Large intestine (tissue), 3 donors: ENCODE measurements around the gene CTTNBP2. TPM values are rescaled to one million over a fixed set of nuclear protein-coding genes. Genes with fewer than 3 reads are reported as not detected.
A peak's percentile ranks its signal among the peaks of the same experiment; 100 is the strongest.

Source experiments
- DNase-seq, 2 donors: peaks; one replicate each; pipeline versions ENCODE4 v3.0.0 to v3.0.0-alpha.2; 2013
- H3K27ac ChIP-seq: one replicate; pipeline ENCODE4 v1.5.1; 2013; ENCODE audit warnings: low read length
- H3K27me3 ChIP-seq: 2 replicates; pipeline ENCODE4 v1.6.1; 2013; ENCODE audit warnings: low read length; ENCODE audit not compliant: control insufficient read depth, insufficient read depth
- H3K36me3 ChIP-seq: 2 replicates; pipeline ENCODE4 v1.6.1; 2013; ENCODE audit warnings: low read length; ENCODE audit not compliant: control insufficient read depth, insufficient read depth
- H3K4me1 ChIP-seq: one replicate; pipeline ENCODE4 v1.6.1; 2013; ENCODE audit warnings: low read length; ENCODE audit not compliant: control insufficient read depth, insufficient read depth
- H3K4me3 ChIP-seq: one replicate; pipeline ENCODE4 v1.5.1; 2013; ENCODE audit warnings: low read length
- H3K9me3 ChIP-seq: one replicate; pipeline ENCODE4 v1.6.1; 2013; ENCODE audit warnings: mild to moderate bottlenecking, low read depth, low read length, moderate library complexity; ENCODE audit not compliant: control insufficient read depth
- whole genome bisulfite sequencing: methylation state at CpG from one replicate; pipeline ENCODE4 v1.1.5; 2013; ENCODE audit warnings: low lambda C conversion rate; ENCODE audit not compliant: insufficient coverage; 5-methylcytosine and 5-hydroxymethylcytosine counted together
- polyA plus RNA-seq: library from polyadenylated mRNA; unstranded; fragments of 120-200 nt; gene quantifications from one replicate; pipeline ENCODE4 v1.2.1, GENCODE V29; 2013

Gene CTTNBP2
- polyA plus RNA-seq, 1 donor = 4.6 TPM

- H3K27ac ChIP-seq = no peak overlapping the region
- H3K36me3 ChIP-seq = no peaks in the 10 kb centered on the region
- H3K4me3 ChIP-seq = no peak overlapping the region
- DNase-seq = no peak
- no CpG with 5 or more reads among the region's 2 CpGs for WGBS
- H3K4me1 ChIP-seq = no peaks in the 10 kb centered on the region
- H3K27me3 ChIP-seq = no peaks in the 10 kb centered on the region
- H3K9me3 ChIP-seq = no peaks in the 10 kb centered on the region
These were observed 28.6 kb downstream of the CTTNBP2 start for GRCh38 chr7:117844678-117845077.

- Histone ChIP-seq H3K27me3 (no peaks in the 10 kb centered on the region), H3K27ac (no peak overlapping the region), H3K9me3 (no peaks in the 10 kb centered on the region), H3K4me1 (peaks cover 3% of the 10 kb centered on the region), H3K36me3 (no peaks in the 10 kb centered on the region), H3K4me3 (no peak overlapping the region)
- no CpG with 5 or more reads among the region's 2 CpGs for WGBS
- no peak for DNase-seq
These were observed 31.6 kb downstream of the CTTNBP2 start for GRCh38 chr7:117841611-117842010.

- DNase-seq = no peak
- no peaks in the 10 kb centered on the region for H3K9me3 ChIP-seq
- no peak overlapping the region for H3K27ac ChIP-seq
- H3K27me3 ChIP-seq = no peaks in the 10 kb centered on the region
- H3K4me3 ChIP-seq = no peak overlapping the region
- H3K4me1 ChIP-seq = peaks cover 3% of the 10 kb centered on the region
- no peaks in the 10 kb centered on the region for H3K36me3 ChIP-seq
These were observed 32.2 kb downstream of the CTTNBP2 start for GRCh38 chr7:117841011-117841410.

- Histone ChIP-seq H3K27me3 (no peaks in the 10 kb centered on the region), H3K27ac (no peak overlapping the region), H3K4me1 (peaks cover 3% of the 10 kb centered on the region), H3K9me3 (no peaks in the 10 kb centered on the region), H3K4me3 (no peak overlapping the region), H3K36me3 (no peaks in the 10 kb centered on the region)
- no peak for DNase-seq
These were observed 33.7 kb downstream of the CTTNBP2 start for GRCh38 chr7:117839507-117839906.

GRCh38 chr7:117837841-117838240, 35.4 kb downstream of the CTTNBP2 start:
- H3K27ac ChIP-seq = no peak overlapping the region
- H3K27me3 ChIP-seq = no peaks in the 10 kb centered on the region
- H3K4me3 ChIP-seq = no peak overlapping the region
- WGBS = no CpG with 5 or more reads among the region's 1 CpG
- no peaks in the 10 kb centered on the region for H3K9me3 ChIP-seq
- DNase-seq = peak in 1 of 2 donors; percentile 48
- H3K4me1 ChIP-seq = peaks cover 3% of the 10 kb centered on the region
- no peaks in the 10 kb centered on the region for H3K36me3 ChIP-seq

- Histone ChIP-seq H3K4me1 (peaks cover 3% of the 10 kb centered on the region), H3K27me3 (no peaks in the 10 kb centered on the region), H3K27ac (no peak overlapping the region), H3K9me3 (no peaks in the 10 kb centered on the region), H3K4me3 (no peak overlapping the region), H3K36me3 (no peaks in the 10 kb centered on the region)
- no peak for DNase-seq
- no CpG with 5 or more reads among the region's 4 CpGs for WGBS
These were observed 38.1 kb downstream of the CTTNBP2 start for GRCh38 chr7:117835016-117835664.

- no peaks in the 10 kb centered on the region for H3K27me3 ChIP-seq
- H3K36me3 ChIP-seq = no peaks in the 10 kb centered on the region
- H3K9me3 ChIP-seq = no peaks in the 10 kb centered on the region
- H3K4me1 ChIP-seq = no peaks in the 10 kb centered on the region
- DNase-seq = no peak
- H3K4me3 ChIP-seq = no peak overlapping the region
- H3K27ac ChIP-seq = no peak overlapping the region
- WGBS = no CpG with 5 or more reads among the region's 5 CpGs
These were observed 42.8 kb downstream of the CTTNBP2 start for GRCh38 chr7:117830422-117830954.

- H3K9me3 ChIP-seq = no peaks in the 10 kb centered on the region
- no peak overlapping the region for H3K4me3 ChIP-seq
- no peaks in the 10 kb centered on the region for H3K36me3 ChIP-seq
- DNase-seq = no peak
- no peaks in the 10 kb centered on the region for H3K4me1 ChIP-seq
- no peaks in the 10 kb centered on the region for H3K27me3 ChIP-seq
- no CpG with 5 or more reads among the region's 1 CpG for WGBS
- no peak overlapping the region for H3K27ac ChIP-seq
These were observed 43.7 kb downstream of the CTTNBP2 start for GRCh38 chr7:117829450-117830117.

- no peak for DNase-seq
- no peaks in the 10 kb centered on the region for H3K36me3 ChIP-seq
- WGBS = 100% methylated on average over 1 of the region's 2 CpGs
These were observed 44.4 kb downstream of the CTTNBP2 start for GRCh38 chr7:117828825-117829224.

GRCh38 chr7:117827862-117828261, 45.4 kb downstream of the CTTNBP2 start:
- Histone ChIP-seq H3K27me3 (no peaks in the 10 kb centered on the region), H3K4me1 (no peaks in the 10 kb centered on the region), H3K36me3 (no peaks in the 10 kb centered on the region), H3K4me3 (no peak overlapping the region), H3K27ac (no peak overlapping the region), H3K9me3 (no peaks in the 10 kb centered on the region)
- no CpG with 5 or more reads among the region's 2 CpGs for WGBS
- DNase-seq = no peak

More at GRCh38 chr7:117828825-117829224, 44.4 kb downstream of the CTTNBP2 start:
- Histone ChIP-seq H3K27ac (no peak overlapping the region), H3K4me1 (no peaks in the 10 kb centered on the region), H3K27me3 (no peaks in the 10 kb centered on the region), H3K4me3 (no peak overlapping the region), H3K9me3 (no peaks in the 10 kb centered on the region)

- no peak for DNase-seq
These were observed 48.1 kb downstream of the CTTNBP2 start for GRCh38 chr7:117825132-117825531.

More at GRCh38 chr7:117825132-117825531, 48.1 kb downstream of the CTTNBP2 start:
- Histone ChIP-seq H3K4me1 (no peaks in the 10 kb centered on the region), H3K27me3 (no peaks in the 10 kb centered on the region), H3K27ac (no peak overlapping the region), H3K4me3 (no peak overlapping the region), H3K36me3 (no peaks in the 10 kb centered on the region), H3K9me3 (no peaks in the 10 kb centered on the region)
- no CpG with 5 or more reads among the region's 2 CpGs for WGBS
